ENCODE measurements around the gene OR51E2.
A peak's percentile ranks its signal among the peaks of the same experiment; 100 is the strongest.

Gene OR51E2

GRCh38 chr11:4664183-4664582 is 33.5 kb downstream of the OR51E2 start:
- DNase-seq (ENCODE audit: low read depth): no peak

GRCh38 chr11:4662876-4663275 is 34.8 kb downstream of the OR51E2 start:
- DNase-seq (ENCODE audit: low read depth): no peak

- DNase-seq (ENCODE audit: low read depth): peak; percentile 37
These were observed 38.8 kb downstream of the OR51E2 start for GRCh38 chr11:4658629-4659445.

- DNase-seq (ENCODE audit: low read depth): no peak
These were observed 42.9 kb downstream of the OR51E2 start for GRCh38 chr11:4654635-4655369.

- DNase-seq (ENCODE audit: low read depth): no peak
These were observed 49.9 kb downstream of the OR51E2 start for GRCh38 chr11:4647766-4648165.

- DNase-seq (ENCODE audit: low read depth): no peak
These were observed 51.7 kb downstream of the OR51E2 start for GRCh38 chr11:4645974-4646373.

GRCh38 chr11:4644233-4644632 is 53.4 kb downstream of the OR51E2 start:
- DNase-seq (ENCODE audit: low read depth): no peak

- DNase-seq (ENCODE audit: low read depth): no peak
These were observed 54.0 kb downstream of the OR51E2 start, which contains the start of gene OR51E1 for GRCh38 chr11:4643682-4644081. Gene OR51E1 (plus strand): TSS chr11:4643982. CDS start chr11:4652527, 8,545 bp downstream.

GRCh38 chr11:4643076-4643475 is 54.6 kb downstream of the OR51E2 start:
- no peak for DNase-seq (ENCODE audit: low read depth)

GRCh38 chr11:4642043-4642442 is 55.6 kb downstream of the OR51E2 start:
- DNase-seq (ENCODE audit: low read depth): no peak

- DNase-seq (ENCODE audit: low read depth): no peak
These were observed 56.2 kb downstream of the OR51E2 start for GRCh38 chr11:4641501-4641900.

GRCh38 chr11:4639931-4640330 is 57.7 kb downstream of the OR51E2 start:
- DNase-seq (ENCODE audit: low read depth): no peak

GRCh38 chr11:4637662-4638047 is 60.0 kb downstream of the OR51E2 start:
- DNase-seq (ENCODE audit: low read depth): no peak

GRCh38 chr11:4636962-4637661 is 60.5 kb downstream of the OR51E2 start, which contains the start of gene OR51D1:
Gene OR51D1 (plus strand): TSS chr11:4637477. CDS start chr11:4639791, 2,314 bp downstream.
- peak; percentile 56 for DNase-seq (ENCODE audit: low read depth)

- DNase-seq (ENCODE audit: low read depth): no peak
These were observed 61.5 kb downstream of the OR51E2 start for GRCh38 chr11:4636136-4636535.
